Posterior cingulate gyrus (tissue), 11 donors: Measurements from ENCODE around the gene NAA40.
A peak's percentile ranks its signal among the peaks of the same experiment; 100 is the strongest.

ENCODE experiments used
- DNase-seq, 10 donors: peaks; one replicate each; pipeline versions ENCODE4 v3.0.0 to v3.0.0-alpha.2; 2020 to 2021; ENCODE audit warnings: mixed read lengths in 3 of 10
- intact Hi-C: fragments of 100-400 bp; cut with DNase I; formaldehyde crosslinking; loops from one replicate; pipeline ENCODE4 v1.15.1; 2023

NAA40 gene

GRCh38 chr11:63974259-63975143, 35.7 kb downstream of the NAA40 start, which contains the start of gene COX8A:
Gene COX8A, plus strand, starts transcription at chr11:63974620. Its CDS starts 61 bp downstream, at chr11:63974681.
- intact Hi-C loops, result no loop called here
- peak; percentile 96 to 100 (median 98) for DNase-seq

GRCh38 chr11:63978551-63979239, 39.9 kb downstream of the NAA40 start:
- intact Hi-C loops, result no loop called here
- no peak for DNase-seq

GRCh38 chr11:63979426-63979825, 40.6 kb downstream of the NAA40 start:
- DNase-seq, result no peak
- intact Hi-C loops, result no loop called here

DNA sequence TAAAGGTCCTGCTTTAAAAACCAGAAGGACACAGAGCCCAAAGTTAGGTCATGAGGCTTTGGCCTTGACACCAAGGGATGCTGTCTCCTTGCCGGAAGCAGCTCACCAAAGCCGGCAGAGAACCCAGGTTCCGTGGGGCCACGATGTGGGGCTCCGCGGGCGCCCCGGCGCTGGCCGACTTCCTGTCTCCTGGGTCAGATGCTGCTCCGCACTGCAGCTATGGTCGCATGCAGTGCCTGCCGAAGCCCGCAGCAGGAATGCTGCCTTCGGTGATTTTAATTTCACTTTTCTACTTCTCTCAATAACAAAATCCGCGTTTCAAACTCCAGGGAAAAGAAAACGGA, 47.0 kb downstream of the NAA40 start:
- peak in 5 of 10 donors; percentile 34 to 91 (median 45) for DNase-seq

GRCh38 chr11:63986156-63986931, 47.5 kb downstream of the NAA40 start, which contains the start of gene OTUB1:
Gene OTUB1, plus strand, starts transcription at chr11:63986438. Its CDS starts 19 bp downstream, at chr11:63986457.
- peak; percentile 81 to 98 (median 90) for DNase-seq
- intact Hi-C loops, result no loop called here

More for the DNA sequence above, 47.0 kb downstream of the NAA40 start:
- intact Hi-C loops, result no loop called here

DNA sequence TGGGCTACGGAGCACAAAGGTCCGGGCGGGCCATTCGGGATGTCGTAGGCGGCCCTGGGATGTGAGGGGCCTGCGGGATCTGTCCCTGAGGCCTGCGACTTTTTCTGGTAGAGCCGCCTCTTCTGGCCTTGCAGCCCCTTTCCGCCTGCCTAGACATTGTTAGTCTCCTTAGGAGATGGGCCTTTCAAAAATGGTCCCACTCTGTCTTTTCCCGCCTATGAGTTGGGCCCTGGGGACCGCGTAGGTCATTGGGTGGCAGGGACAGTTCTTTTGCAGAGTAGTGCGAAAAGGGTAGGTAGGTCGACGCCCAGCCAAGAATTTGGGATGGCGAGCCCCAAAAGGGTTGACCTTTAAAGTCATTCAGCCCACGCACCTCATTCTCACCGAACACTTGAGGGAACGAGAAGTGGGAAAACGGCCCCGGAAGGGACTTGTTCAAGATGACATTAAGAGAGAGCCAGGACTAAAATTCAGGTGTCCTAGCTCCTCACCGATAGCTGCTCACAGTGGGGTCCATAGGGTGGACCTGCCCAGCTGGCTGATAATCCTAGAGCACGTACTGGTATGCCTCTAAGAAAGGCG, 48.2 kb downstream of the NAA40 start:
- intact Hi-C loops, result no loop called here
- DNase-seq, result no peak

- intact Hi-C loops, result no loop called here
Observed at GRCh38 chr11:63991558-63991957, 52.8 kb downstream of the NAA40 start.

GRCh38 chr11:63993100-63993499, 54.3 kb downstream of the NAA40 start:
- intact Hi-C loops, result no loop called here
- no peak for DNase-seq

More at GRCh38 chr11:63991558-63991957, 52.8 kb downstream of the NAA40 start:
- DNase-seq, result no peak

DNA sequence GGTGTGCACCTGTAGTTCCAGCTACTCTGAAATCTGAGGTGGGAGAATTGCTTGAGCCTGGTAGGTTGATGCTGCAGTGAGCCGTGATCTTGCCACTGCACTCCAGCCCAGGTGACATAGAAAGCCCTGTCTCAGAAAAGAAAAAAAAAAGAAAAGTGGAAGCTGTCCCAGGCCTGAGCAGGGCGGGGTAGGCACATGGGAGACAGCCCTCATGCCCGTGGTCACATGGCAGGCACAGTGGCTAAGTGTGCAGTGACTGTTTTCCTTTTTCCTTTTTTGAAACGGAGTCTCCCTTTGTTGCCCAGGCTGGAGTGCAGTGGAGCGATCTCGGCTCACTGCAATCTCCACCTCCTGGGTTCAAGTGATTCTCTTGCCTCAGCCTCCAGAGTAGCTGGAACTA, 55.2 kb downstream of the NAA40 start:
- intact Hi-C loops, result no loop called here
- DNase-seq, result no peak

- intact Hi-C loops, result no loop called here
Observed at GRCh38 chr11:63996512-63996911, 57.7 kb downstream of the NAA40 start.

DNA sequence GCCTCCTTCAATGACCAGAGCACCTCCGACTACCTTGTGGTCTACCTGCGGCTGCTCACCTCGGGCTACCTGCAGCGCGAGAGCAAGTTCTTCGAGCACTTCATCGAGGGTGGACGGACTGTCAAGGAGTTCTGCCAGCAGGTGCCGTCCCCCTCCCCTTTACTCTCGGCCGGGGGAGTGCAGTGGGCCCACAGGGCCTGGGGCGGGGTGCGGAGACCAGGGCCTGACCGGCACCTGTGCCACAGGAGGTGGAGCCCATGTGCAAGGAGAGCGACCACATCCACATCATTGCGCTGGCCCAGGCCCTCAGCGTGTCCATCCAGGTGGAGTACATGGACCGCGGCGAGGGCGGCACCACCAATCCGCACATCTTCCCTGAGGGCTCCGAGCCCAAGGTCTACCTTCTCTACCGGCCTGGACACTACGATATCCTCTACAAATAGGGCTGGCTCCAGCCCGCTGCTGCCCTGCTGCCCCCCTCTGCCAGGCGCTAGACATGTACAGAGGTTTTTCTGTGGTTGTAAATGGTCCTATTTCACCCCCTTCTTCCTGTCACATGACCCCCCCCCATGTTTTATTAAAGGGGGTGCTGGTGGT, 58.4 kb downstream of the NAA40 start:
- no peak for DNase-seq
- intact Hi-C loops, result no loop called here

More at GRCh38 chr11:63996512-63996911, 57.7 kb downstream of the NAA40 start:
- DNase-seq, result peak in 1 of 10 donors; percentile 84

- intact Hi-C loops, result no loop called here
- no peak for DNase-seq
Observed at GRCh38 chr11:63997801-63998337, 59.1 kb downstream of the NAA40 start.

GRCh38 chr11:63998558-63999348, 60.0 kb downstream of the NAA40 start:
- intact Hi-C loops, result no loop called here
- DNase-seq, result no peak

DNA sequence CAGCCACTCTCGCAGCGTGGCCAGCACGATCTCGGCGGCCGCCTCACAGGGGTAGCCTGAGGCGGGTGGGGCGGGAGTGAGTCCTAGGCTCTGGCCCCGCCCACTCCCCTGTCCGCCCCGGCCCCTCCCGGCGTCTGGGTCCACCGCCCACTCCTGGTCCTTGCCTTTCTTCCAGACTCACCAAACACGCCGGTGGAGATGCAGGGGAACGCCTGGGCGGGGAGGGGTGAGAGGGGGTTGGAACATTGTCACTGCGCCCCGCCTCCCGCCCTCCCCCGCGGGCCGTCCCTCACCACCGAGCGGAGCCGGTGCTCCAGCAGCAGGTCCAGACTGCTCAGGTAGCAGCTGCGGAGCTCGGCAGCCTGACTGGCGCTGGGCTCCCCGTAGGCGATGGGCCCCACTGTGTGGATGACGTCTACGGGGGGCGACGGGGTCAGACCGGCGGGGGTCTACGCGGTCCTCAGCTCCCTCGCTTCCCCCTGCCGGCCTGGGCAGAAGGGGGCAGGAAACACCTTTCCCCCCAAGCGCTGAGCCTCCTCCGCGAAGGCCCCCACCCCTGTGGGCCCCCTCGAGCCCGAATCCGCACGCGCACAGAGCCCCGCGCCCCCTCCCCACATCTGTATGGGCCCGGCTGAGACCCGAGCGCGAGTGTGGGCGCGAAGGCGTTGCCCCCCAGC, 60.7 kb downstream of the NAA40 start:
- intact Hi-C loops, result loop anchor here (1.0 to 5.0 kb wide), 2 partner anchors 38 to 149 kb away; partner anchors contain the start of gene FLRT1
- peak in 4 of 10 donors; percentile 33 to 89 (median 85) for DNase-seq

GRCh38 chr11:64000026-64000739, 61.4 kb downstream of the NAA40 start:
- DNase-seq, result peak in 9 of 10 donors; percentile 58 to 96 (median 73)
- intact Hi-C loops, result loop anchor here (1.0 to 5.0 kb wide), 2 partner anchors 37 to 148 kb away; partner anchors contain the start of gene FLRT1

DNA sequence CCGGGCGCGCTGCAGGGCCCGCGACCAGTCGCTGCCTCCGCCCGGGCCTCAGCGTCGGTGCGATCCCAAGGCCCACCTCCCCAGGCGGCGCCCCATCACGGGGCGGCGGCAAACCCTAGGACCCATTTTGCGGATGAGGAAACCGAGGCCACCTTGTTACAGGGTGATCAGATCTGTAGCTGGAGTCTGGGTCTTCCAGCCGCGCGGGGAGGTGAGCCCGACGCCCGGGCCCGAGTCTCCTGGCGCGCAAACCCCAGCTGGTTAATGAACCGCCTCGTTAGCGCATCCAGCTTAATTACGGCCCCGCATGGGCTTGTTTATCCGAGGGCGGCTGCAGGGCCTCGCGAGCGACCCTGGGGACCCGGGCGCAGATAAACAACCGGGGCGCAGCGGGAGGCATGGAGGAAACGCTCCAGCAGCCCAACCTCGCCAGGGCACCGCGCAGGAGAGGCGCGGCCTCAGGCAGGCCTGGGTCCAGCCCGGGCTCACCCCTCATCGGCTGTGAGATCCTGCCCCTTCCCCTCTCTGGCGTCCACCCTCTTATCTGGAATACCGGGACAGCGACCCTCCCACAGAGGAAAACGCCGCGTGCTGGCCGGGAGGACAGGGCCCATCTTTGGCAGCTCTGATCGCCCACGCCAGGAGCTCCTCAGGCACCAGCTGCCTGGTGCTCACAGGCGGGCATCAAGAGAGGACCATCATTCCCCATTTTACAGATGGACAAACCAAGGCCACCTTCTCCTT, 62.1 kb downstream of the NAA40 start:
- intact Hi-C loops, result loop anchor here (1.0 to 5.0 kb wide), 2 partner anchors 36 to 147 kb away; partner anchors contain the start of gene FLRT1
- peak in 1 of 10 donors; percentile 84 for DNase-seq
